K562 (cell line): ENCODE results near the gene MED15. TPM values are rescaled to one million over a fixed set of nuclear protein-coding genes. Genes with fewer than 3 reads are reported as not detected.

ENCODE experiments used
- AFF4 ChIP-seq: sonication (generic); formaldehyde crosslinking; IDR thresholded peaks from 2 replicates; pipeline ENCODE4 v1.8.0; 2023; ENCODE audit warnings: mild to moderate bottlenecking, missing genetic modification reagents
- CCNT2 ChIP-seq: IDR thresholded peaks from 2 replicates; pipeline ENCODE4 v1.6.1; 2011; ENCODE audit warnings: borderline replicate concordance, low read depth, mild to moderate bottlenecking, moderate library complexity, mixed read lengths, low read length; ENCODE audit not compliant: insufficient read length; ENCODE audit errors: extremely low read depth
- CGGBP1 ChIP-seq: fragments of 250-450 bp; sonication (Bioruptor Pico); IDR thresholded peaks from 2 replicates; pipeline ENCODE4 v1.9.0; 2021; ENCODE audit warnings: mild to moderate bottlenecking
- DLX4 ChIP-seq: fragments of 250-450 bp; sonication (Bioruptor Pico); IDR thresholded peaks from 2 replicates; pipeline ENCODE4 v1.6.1; 2021; ENCODE audit warnings: mild to moderate bottlenecking
- E4F1 ChIP-seq: fragments of 250-450 bp; sonication (Bioruptor Pico); IDR thresholded peaks from 2 replicates; pipeline ENCODE4 v1.5.0; 2021; ENCODE audit warnings: mild to moderate bottlenecking, borderline replicate concordance
- HOMEZ ChIP-seq: fragments of 250-450 bp; sonication (Bioruptor Pico); IDR thresholded peaks from 2 replicates; pipeline ENCODE4 v1.4.0; 2020; ENCODE audit warnings: mild to moderate bottlenecking, moderate library complexity
- KHSRP ChIP-seq: fragments of 450-650 bp; IDR thresholded peaks from 2 replicates; pipeline ENCODE4 v1.6.1; 2017
- NCOR1 ChIP-seq: fragments of 450-650 bp; IDR thresholded peaks from 2 replicates; pipeline ENCODE4 v1.6.1; 2016; ENCODE audit warnings: mild to moderate bottlenecking, moderate library complexity
- NELFE ChIP-seq: IDR thresholded peaks from 2 replicates; pipeline ENCODE4 v1.6.1; 2011; ENCODE audit warnings: mild to moderate bottlenecking; ENCODE audit not compliant: insufficient read depth, insufficient read length
- PTRF ChIP-seq: fragments of 450-650 bp; IDR thresholded peaks from 2 replicates; pipeline ENCODE4 v1.6.1; 2016; ENCODE audit warnings: mild to moderate bottlenecking, missing genetic modification characterization, missing compliant biosample characterization
- SRSF1 ChIP-seq: fragments of 200-400 bp; formaldehyde crosslinking; IDR thresholded peaks from 2 replicates; pipeline ENCODE4 v1.6.1; 2017; ENCODE audit warnings: mild to moderate bottlenecking, low read depth, low read length, moderate library complexity
- STAG1 ChIP-seq: sonication (generic); formaldehyde crosslinking; IDR thresholded peaks from 2 replicates; pipeline ENCODE4 v1.5.0; 2020; ENCODE audit warnings: missing genetic modification reagents, borderline replicate concordance
- TAF15 ChIP-seq: fragments of 200-400 bp; formaldehyde crosslinking; IDR thresholded peaks from 2 replicates; pipeline ENCODE4 v1.6.1; 2017; ENCODE audit warnings: mild to moderate bottlenecking, low read depth, low read length, moderate library complexity
- TARDBP ChIP-seq: fragments of 450-650 bp; IDR thresholded peaks from 2 replicates; pipeline ENCODE4 v1.6.1; 2016
- TRIM25 ChIP-seq: fragments of 450-650 bp; IDR thresholded peaks from 2 replicates; pipeline ENCODE4 v1.7.0; 2016; ENCODE audit warnings: borderline replicate concordance
- ZNF316 ChIP-seq: fragments of 450-650 bp; IDR thresholded peaks from 2 replicates; pipeline ENCODE4 v1.6.1; 2016
- ZNF695 ChIP-seq: fragments of 450-650 bp; formaldehyde crosslinking; IDR thresholded peaks from 2 replicates; pipeline ENCODE4 v1.4.0; 2020; ENCODE audit warnings: mild to moderate bottlenecking, moderate library complexity
- polyA plus RNA-seq, 8 experiments: library from polyadenylated mRNA; depleted of rRNA in 4 of 8; stranded (reverse) in 5 of 8; unstranded in 3 of 8; fragments of >200 nt; fragmentation: Nextera tagmentation in 2 of 8; fragmentation: Illumina TruSeq in 1 of 8; extraction: Ambion mirVana in 2 of 8; extraction: Trizol in 1 of 8; gene quantifications; 2 replicates each; pipeline versions ENCODE4 v1.2.1 to v1.2.3, GENCODE V29; 2011 to 2014; ENCODE audit warnings: inconsistent platforms in 1 of 8, missing spikeins in 1 of 8
- total RNA-seq, 7 experiments: library from RNA; depleted of rRNA in 6 of 7; stranded (reverse); fragments of >200 nt in 6 of 7; fragmentation: Illumina TruSeq in 2 of 7; extraction: Trizol in 2 of 7; gene quantifications; 2 replicates each; pipeline versions ENCODE4 v1.2.1 to v1.2.3, GENCODE V29; 2011 to 2021; ENCODE audit warnings: low replicate concordance in 1 of 7

MED15 gene
- total and polyA plus RNA-seq, 9 of the 15 experiments (the other 6 are each of a cell fraction or from before 2014, with no cell fraction given): 4.0 to 271 (median 60.1) TPM

- TF ChIP-seq KHSRP (no peak), E4F1 (CRISPR knock-in tag) (no peak), DLX4 (CRISPR knock-in tag) (no peak), PTRF (tag) (no peak), STAG1 (CRISPR knock-in tag) (no peak), TARDBP (no peak), AFF4 (CRISPR knock-in tag) (no peak), ZNF695 (CRISPR knock-in tag) (no peak), ZNF316 (no peak), TRIM25 (no peak), SRSF1 (no peak), NCOR1 (no peak), CGGBP1 (no peak), CCNT2 (peak; percentile 27), NELFE (no peak), HOMEZ (CRISPR knock-in tag) (no peak), TAF15 (no peak)
These were observed 12.2 kb upstream of the MED15 start, which contains the start of gene KLHL22 (continued) for GRCh38 chr22:20494978-20495860.
